ENCODE data around the gene CEP89.
"Not testable (repeated sequence)": the region's sequence is repeated elsewhere in the genome, so short reads cannot be mapped to it uniquely, and the experiment has no call there.

DNA sequence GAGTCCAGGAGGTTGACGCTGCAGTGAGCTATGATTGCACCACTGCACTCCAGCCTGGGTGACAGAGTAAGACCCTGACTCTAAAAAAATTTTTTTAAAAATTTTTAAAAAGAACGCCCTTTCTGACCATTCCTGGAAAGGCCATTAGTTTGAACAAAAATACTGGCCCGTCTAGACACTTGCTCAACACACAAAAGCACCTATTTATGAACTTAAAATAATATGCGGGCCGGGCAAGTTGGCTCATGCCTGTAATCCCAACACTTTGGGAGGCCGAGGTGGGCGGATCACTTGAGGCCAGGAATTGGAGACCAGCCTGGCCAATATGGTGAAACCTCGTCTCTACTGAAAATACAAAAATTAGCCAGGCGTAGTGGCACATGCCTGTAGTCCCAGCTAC lies 104.3 kb downstream of the CEP89 start:
- TF ChIP-seq, protein P1, sequence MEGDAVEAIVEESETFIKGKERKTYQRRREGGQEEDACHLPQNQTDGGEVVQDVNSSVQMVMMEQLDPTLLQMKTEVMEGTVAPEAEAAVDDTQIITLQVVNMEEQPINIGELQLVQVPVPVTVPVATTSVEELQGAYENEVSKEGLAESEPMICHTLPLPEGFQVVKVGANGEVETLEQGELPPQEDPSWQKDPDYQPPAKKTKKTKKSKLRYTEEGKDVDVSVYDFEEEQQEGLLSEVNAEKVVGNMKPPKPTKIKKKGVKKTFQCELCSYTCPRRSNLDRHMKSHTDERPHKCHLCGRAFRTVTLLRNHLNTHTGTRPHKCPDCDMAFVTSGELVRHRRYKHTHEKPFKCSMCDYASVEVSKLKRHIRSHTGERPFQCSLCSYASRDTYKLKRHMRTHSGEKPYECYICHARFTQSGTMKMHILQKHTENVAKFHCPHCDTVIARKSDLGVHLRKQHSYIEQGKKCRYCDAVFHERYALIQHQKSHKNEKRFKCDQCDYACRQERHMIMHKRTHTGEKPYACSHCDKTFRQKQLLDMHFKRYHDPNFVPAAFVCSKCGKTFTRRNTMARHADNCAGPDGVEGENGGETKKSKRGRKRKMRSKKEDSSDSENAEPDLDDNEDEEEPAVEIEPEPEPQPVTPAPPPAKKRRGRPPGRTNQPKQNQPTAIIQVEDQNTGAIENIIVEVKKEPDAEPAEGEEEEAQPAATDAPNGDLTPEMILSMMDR (IDR thresholded peaks at IDR 0.05), result not testable (repeated sequence)
- not testable (repeated sequence) for TF ChIP-seq POLR2A (IDR thresholded peaks at IDR 0.05)
